GM12878 (cell line): Measurements from ENCODE around the gene TOP3A.

Source experiments
- BRCA1 ChIP-seq: IDR thresholded peaks from 2 replicates; pipeline ENCODE4 v1.6.1; 2011; ENCODE audit warnings: low read depth, low read length, improper control_type of control experiment
- EP300 ChIP-seq, 2 experiments: fragments of 150-350 bp in 1 of 2; IDR thresholded peaks; 2 replicates each; pipeline ENCODE4 v1.6.1; 2011 to 2012; ENCODE audit warnings: low read depth in 2 of 2, low read length in 2 of 2, borderline replicate concordance in 1 of 2, improper control_type of control experiment in 1 of 2, inconsistent platforms in 1 of 2; ENCODE audit not compliant: control insufficient read depth in 1 of 2
- PML ChIP-seq: IDR thresholded peaks from 2 replicates; pipeline ENCODE4 v1.6.1; 2012; ENCODE audit warnings: low read length, inconsistent platforms
- POLR2AphosphoS5 ChIP-seq: IDR thresholded peaks from 2 replicates; pipeline ENCODE4 v1.6.1; 2011; ENCODE audit warnings: mild to moderate bottlenecking, low read length, inconsistent platforms
- SMC3 ChIP-seq: IDR thresholded peaks from 2 replicates; pipeline ENCODE4 v1.6.1; 2011; ENCODE audit warnings: low read length, improper control_type of control experiment, borderline replicate concordance
- SP1 ChIP-seq: IDR thresholded peaks from one replicate; pipeline ENCODE4 v1.6.1; 2011; ENCODE audit warnings: low read depth, low read length
- SREBF2 ChIP-seq: IDR thresholded peaks from 2 replicates; pipeline ENCODE4 v1.6.1; 2012; ENCODE audit warnings: mild to moderate bottlenecking, low read length
- TCF12 ChIP-seq: IDR thresholded peaks from 2 replicates; pipeline ENCODE4 v1.6.1; 2011; ENCODE audit warnings: low read depth, mild to moderate bottlenecking, low read length
- ZNF274 ChIP-seq: IDR thresholded peaks from one replicate; pipeline ENCODE4 v1.8.0; 2011; ENCODE audit not compliant: insufficient read length, insufficient read depth
- TF ChIP-seq, protein P1 (sequence below): IDR thresholded peaks from 2 replicates; pipeline ENCODE4 v1.6.1; 2011; ENCODE audit warnings: low read depth, low read length, improper control_type of control experiment, borderline replicate concordance
- TF ChIP-seq, protein P2 (sequence below): fragments of 450-650 bp; formaldehyde crosslinking; IDR thresholded peaks from 2 replicates; pipeline ENCODE4 v1.5.0; 2022; ENCODE audit warnings: mild to moderate bottlenecking, missing genetic modification characterization
- TF ChIP-seq, protein P3 (sequence below): fragments of 450-650 bp; IDR thresholded peaks from 2 replicates; pipeline ENCODE4 v1.6.1; 2017; ENCODE audit warnings: mild to moderate bottlenecking, low read depth, inconsistent platforms; ENCODE audit not compliant: poor library complexity, severe bottlenecking
- TF ChIP-seq, protein P4 (sequence below), 3 experiments: IDR thresholded peaks in 2 of 3; conservative IDR thresholded peaks in 1 of 3; 2 replicates each; pipeline ENCODE4 v1.5.1; 2011; ENCODE audit warnings: low read depth in 3 of 3, low read length in 3 of 3, mild to moderate bottlenecking in 3 of 3, control low read depth in 2 of 3, moderate library complexity in 2 of 3, inconsistent platforms in 1 of 3, mixed read lengths in 1 of 3; ENCODE audit not compliant: control insufficient read depth in 2 of 3, insufficient read depth in 1 of 3; ENCODE audit errors: extremely low read depth in 1 of 3

DNA sequence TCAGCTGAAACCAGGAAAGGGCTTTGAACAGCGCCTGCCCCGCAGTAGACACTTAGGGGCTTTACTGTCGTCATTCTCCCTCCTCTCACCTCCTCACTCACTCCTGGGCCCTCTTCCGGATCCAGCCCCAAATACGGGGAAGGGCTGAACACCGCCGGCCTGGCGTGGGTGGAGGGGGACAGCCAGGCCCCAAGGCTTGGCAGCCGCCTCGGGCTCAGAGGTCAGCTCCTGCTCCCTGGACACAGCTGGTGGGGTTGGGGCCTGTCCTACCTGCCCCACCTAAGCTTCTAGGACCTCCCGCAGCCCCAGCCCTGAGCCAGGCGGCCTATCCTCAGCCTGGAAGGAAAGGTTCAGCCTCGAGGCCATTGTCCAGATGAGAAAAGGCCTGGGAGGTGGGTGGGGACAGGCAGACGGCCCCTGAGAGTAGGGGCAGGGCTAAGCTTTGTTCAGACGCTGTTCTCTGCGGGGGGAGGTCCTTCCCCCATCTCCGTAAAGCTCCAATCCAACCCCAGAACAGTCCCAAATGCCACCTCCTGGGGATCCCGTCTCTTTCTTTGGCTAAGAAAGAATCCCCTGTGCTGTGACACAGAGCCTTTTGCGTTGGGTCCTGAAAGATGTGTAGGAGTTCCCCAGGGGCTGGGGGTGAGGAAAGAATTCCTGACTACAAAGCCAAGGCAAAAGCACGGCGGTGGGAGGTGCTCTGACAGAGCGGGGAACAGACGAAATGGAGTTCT lies 90.2 kb downstream of the TOP3A start:
- TF ChIP-seq SREBF2 (no peak), EP300 (IDR thresholded peaks at IDR 0.05; ENCODE audit: borderline replicate concordance in 1 of 2, control insufficient read depth in 1 of 2, low read depth in 2 of 2, low read length in 2 of 2) (no peak), SP1 (no peak), BRCA1 (no peak), SMC3 (no peak), TCF12 (no peak), ZNF274 (no peak), PML (no peak), POLR2AphosphoS5 (no peak)
- TF ChIP-seq, protein P1, sequence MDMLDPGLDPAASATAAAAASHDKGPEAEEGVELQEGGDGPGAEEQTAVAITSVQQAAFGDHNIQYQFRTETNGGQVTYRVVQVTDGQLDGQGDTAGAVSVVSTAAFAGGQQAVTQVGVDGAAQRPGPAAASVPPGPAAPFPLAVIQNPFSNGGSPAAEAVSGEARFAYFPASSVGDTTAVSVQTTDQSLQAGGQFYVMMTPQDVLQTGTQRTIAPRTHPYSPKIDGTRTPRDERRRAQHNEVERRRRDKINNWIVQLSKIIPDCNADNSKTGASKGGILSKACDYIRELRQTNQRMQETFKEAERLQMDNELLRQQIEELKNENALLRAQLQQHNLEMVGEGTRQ = no peak
- TF ChIP-seq, protein P2, sequence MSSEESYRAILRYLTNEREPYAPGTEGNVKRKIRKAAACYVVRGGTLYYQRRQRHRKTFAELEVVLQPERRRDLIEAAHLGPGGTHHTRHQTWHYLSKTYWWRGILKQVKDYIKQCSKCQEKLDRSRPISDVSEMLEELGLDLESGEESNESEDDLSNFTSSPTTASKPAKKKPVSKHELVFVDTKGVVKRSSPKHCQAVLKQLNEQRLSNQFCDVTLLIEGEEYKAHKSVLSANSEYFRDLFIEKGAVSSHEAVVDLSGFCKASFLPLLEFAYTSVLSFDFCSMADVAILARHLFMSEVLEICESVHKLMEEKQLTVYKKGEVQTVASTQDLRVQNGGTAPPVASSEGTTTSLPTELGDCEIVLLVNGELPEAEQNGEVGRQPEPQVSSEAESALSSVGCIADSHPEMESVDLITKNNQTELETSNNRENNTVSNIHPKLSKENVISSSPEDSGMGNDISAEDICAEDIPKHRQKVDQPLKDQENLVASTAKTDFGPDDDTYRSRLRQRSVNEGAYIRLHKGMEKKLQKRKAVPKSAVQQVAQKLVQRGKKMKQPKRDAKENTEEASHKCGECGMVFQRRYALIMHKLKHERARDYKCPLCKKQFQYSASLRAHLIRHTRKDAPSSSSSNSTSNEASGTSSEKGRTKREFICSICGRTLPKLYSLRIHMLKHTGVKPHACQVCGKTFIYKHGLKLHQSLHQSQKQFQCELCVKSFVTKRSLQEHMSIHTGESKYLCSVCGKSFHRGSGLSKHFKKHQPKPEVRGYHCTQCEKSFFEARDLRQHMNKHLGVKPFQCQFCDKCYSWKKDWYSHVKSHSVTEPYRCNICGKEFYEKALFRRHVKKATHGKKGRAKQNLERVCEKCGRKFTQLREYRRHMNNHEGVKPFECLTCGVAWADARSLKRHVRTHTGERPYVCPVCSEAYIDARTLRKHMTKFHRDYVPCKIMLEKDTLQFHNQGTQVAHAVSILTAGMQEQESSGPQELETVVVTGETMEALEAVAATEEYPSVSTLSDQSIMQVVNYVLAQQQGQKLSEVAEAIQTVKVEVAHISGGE (CRISPR knock-in tag) = no peak
- TF ChIP-seq, protein P3, sequence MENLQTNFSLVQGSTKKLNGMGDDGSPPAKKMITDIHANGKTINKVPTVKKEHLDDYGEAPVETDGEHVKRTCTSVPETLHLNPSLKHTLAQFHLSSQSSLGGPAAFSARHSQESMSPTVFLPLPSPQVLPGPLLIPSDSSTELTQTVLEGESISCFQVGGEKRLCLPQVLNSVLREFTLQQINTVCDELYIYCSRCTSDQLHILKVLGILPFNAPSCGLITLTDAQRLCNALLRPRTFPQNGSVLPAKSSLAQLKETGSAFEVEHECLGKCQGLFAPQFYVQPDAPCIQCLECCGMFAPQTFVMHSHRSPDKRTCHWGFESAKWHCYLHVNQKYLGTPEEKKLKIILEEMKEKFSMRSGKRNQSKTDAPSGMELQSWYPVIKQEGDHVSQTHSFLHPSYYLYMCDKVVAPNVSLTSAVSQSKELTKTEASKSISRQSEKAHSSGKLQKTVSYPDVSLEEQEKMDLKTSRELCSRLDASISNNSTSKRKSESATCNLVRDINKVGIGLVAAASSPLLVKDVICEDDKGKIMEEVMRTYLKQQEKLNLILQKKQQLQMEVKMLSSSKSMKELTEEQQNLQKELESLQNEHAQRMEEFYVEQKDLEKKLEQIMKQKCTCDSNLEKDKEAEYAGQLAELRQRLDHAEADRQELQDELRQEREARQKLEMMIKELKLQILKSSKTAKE = no peak
- TF ChIP-seq, protein P4, sequence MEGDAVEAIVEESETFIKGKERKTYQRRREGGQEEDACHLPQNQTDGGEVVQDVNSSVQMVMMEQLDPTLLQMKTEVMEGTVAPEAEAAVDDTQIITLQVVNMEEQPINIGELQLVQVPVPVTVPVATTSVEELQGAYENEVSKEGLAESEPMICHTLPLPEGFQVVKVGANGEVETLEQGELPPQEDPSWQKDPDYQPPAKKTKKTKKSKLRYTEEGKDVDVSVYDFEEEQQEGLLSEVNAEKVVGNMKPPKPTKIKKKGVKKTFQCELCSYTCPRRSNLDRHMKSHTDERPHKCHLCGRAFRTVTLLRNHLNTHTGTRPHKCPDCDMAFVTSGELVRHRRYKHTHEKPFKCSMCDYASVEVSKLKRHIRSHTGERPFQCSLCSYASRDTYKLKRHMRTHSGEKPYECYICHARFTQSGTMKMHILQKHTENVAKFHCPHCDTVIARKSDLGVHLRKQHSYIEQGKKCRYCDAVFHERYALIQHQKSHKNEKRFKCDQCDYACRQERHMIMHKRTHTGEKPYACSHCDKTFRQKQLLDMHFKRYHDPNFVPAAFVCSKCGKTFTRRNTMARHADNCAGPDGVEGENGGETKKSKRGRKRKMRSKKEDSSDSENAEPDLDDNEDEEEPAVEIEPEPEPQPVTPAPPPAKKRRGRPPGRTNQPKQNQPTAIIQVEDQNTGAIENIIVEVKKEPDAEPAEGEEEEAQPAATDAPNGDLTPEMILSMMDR (IDR thresholded peaks at IDR 0.05 in 2 of 3, conservative IDR thresholded peaks at IDR 0.05 in 1 of 3; ENCODE audit: control insufficient read depth in 2 of 3, extremely low read depth in 1 of 3, insufficient read depth in 1 of 3, low read depth in 3 of 3, low read length in 3 of 3) = no peak
